A673 (cell line): Measurements from ENCODE around the gene COX15.

Source experiments
- EZH2 ChIP-seq: fragments of 200-600 bp; sonication (generic); IDR thresholded peaks from 2 replicates; pipeline ENCODE4 v1.6.1; 2017; ENCODE audit warnings: borderline replicate concordance, low read depth, mild to moderate bottlenecking, mixed read lengths, antibody characterized with exemption, low read length; ENCODE audit not compliant: poor library complexity, severe bottlenecking
- TF ChIP-seq, protein P1 (sequence below): fragments of 300-800, 200-600 bp; sonication (generic); conservative IDR thresholded peaks from 2 replicates; pipeline ENCODE4 v1.5.1; 2017; ENCODE audit warnings: low read depth, mild to moderate bottlenecking, antibody characterized with exemption, low read length, moderate library complexity, mixed read lengths

DNA sequence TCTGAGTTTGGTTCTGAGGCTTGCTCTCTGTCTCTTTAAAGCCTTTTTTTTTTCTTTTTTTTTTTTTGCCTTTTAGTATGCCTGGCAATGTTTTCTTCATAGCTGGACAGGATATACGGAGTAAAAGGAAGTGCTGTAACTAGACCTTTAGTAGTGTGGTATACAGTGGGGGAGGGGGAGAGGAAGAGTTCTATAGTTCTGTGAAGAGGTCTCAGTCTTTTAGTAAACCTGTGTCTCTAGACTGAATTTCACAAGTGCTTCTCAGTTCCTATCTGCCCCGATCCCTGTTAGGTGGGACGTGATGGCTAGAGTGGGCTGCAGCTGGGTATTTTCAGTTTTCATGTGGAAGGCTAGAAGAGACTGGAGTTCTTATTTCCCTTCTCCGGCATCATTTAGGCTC lies 47.4 kb upstream of the COX15 start:
- TF ChIP-seq, protein P1, sequence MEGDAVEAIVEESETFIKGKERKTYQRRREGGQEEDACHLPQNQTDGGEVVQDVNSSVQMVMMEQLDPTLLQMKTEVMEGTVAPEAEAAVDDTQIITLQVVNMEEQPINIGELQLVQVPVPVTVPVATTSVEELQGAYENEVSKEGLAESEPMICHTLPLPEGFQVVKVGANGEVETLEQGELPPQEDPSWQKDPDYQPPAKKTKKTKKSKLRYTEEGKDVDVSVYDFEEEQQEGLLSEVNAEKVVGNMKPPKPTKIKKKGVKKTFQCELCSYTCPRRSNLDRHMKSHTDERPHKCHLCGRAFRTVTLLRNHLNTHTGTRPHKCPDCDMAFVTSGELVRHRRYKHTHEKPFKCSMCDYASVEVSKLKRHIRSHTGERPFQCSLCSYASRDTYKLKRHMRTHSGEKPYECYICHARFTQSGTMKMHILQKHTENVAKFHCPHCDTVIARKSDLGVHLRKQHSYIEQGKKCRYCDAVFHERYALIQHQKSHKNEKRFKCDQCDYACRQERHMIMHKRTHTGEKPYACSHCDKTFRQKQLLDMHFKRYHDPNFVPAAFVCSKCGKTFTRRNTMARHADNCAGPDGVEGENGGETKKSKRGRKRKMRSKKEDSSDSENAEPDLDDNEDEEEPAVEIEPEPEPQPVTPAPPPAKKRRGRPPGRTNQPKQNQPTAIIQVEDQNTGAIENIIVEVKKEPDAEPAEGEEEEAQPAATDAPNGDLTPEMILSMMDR, result no peak
- no peak for TF ChIP-seq EZH2
